ENCODE data around the gene PABPN1. TPM values are rescaled to one million over a fixed set of nuclear protein-coding genes. Genes with fewer than 3 reads are reported as not detected.
A peak's percentile ranks its signal among the peaks of the same experiment; 100 is the strongest.

PABPN1 gene
- total RNA-seq, 1 donor from 2014 or later = 298 TPM

DNA sequence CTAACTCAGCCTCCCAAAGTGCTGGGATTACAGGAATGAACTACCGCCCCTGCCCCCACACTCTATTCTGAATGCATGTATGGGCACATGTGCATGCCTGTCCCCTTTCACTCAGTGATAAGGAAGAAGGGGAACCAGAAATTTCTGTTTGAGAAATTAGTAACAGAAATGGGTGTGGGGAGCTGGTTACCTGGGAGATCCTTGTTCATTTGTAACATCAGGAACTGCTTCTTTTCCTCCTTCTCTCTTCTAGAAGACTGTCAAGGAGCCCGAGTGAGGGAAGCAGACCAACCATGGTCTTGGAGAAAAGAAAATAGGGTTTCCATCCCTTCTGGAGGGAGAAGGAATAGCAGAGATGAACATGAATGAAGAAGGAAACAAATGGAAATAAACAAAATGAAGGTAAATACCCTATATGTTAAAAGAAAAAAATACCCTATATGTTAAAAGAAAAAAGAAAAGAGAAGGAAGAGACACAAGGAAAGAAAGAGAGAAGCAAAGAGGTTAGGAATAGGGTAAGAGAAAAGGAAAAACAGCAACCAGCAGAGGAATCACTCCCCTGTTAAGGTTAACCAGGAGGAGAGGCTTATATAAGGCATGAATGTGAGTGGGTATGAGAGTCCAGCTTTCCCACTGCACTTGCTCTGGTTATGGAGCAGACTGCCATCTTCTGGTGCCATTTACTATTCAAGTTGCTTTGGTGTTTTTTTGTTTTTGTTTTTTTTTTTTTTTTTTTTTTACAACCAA is 21.9 kb upstream of the PABPN1 start:
- H3K36me3 Mint-ChIP-seq = peaks cover 7% of the 10 kb centered on the region
- no peaks in the 10 kb centered on the region for H3K9me3 ChIP-seq (ENCODE audit: low read depth)
- H3K27me3 ChIP-seq = peaks cover 36% of the 10 kb centered on the region
- DNase-seq (ENCODE audit: low spot score) = no peak
- H3F3A ChIP-seq (ENCODE audit: low read depth) = peaks cover 36% of the 10 kb centered on the region
- peak overlapping the region; percentile 31 for H3K4me3 Mint-ChIP-seq
- H3K27ac Mint-ChIP-seq = no peak overlapping the region
- H3K4me1 ChIP-seq = peaks cover 7% of the 10 kb centered on the region
- no peaks in the 10 kb centered on the region for H3K79me2 ChIP-seq (ENCODE audit: low read depth)
- H3K4me3 ChIP-seq = no peak overlapping the region
- no peak overlapping the region for H3K4me2 ChIP-seq
- H3K36me3 ChIP-seq = no peaks in the 10 kb centered on the region
- H2AFZ ChIP-seq (replicated peaks) = no peak overlapping the region
- no peak for TF ChIP-seq EZH2 (IDR thresholded peaks at IDR 0.05)
- TF ChIP-seq, protein P1, sequence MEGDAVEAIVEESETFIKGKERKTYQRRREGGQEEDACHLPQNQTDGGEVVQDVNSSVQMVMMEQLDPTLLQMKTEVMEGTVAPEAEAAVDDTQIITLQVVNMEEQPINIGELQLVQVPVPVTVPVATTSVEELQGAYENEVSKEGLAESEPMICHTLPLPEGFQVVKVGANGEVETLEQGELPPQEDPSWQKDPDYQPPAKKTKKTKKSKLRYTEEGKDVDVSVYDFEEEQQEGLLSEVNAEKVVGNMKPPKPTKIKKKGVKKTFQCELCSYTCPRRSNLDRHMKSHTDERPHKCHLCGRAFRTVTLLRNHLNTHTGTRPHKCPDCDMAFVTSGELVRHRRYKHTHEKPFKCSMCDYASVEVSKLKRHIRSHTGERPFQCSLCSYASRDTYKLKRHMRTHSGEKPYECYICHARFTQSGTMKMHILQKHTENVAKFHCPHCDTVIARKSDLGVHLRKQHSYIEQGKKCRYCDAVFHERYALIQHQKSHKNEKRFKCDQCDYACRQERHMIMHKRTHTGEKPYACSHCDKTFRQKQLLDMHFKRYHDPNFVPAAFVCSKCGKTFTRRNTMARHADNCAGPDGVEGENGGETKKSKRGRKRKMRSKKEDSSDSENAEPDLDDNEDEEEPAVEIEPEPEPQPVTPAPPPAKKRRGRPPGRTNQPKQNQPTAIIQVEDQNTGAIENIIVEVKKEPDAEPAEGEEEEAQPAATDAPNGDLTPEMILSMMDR (IDR thresholded peaks at IDR 0.05) = peak; percentile 38
- peaks cover 37% of the 10 kb centered on the region for H3K4me1 Mint-ChIP-seq
- no peak overlapping the region for H3K9ac ChIP-seq
- H3K27me3 Mint-ChIP-seq (ENCODE audit: insufficient read depth, low read depth) = peaks cover 11% of the 10 kb centered on the region
- peaks cover 2% of the 10 kb centered on the region for H3K9me3 Mint-ChIP-seq
- H4K20me1 ChIP-seq (ENCODE audit: low read depth) = no peaks in the 10 kb centered on the region
- no peak overlapping the region for H3K27ac ChIP-seq

DNA sequence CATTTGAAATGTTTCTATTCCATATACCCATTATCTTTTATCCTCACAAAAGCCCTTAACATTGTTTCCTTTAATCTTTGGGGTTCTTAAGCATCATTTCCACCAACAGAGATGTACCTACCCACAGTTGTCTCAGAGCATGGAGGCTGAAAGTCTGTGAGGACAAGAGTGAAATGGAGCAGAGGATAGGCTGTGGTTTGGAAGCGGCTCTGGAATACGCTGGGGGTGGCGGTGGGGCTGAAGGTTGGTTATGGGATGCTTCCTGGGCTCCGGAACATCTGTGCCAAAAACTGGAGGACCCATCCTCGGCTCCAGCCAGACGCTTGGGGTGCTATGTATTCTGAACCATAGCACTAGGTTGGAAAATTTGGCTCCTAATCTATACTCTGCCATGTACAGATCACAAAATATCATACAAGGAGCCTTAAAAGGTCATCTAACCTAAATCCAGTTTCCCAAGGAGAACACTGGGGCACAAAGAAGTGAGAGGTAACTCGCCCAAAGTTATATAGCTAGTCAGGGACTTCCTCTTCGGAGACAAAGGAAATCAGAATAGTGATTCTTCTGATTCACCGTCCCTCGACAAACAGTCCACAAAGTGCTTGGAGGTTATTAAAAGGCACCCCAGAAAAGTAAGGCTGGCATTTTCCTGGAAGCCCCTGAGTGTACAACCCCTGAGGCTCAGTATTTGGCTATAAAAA is 21.1 kb upstream of the PABPN1 start:
- Mint-ChIP-seq H3K27me3 (ENCODE audit: insufficient read depth, low read depth) (peaks cover 9% of the 10 kb centered on the region), H3K4me3 (peak overlapping the region; percentile 91), H3K4me1 (peaks cover 36% of the 10 kb centered on the region), H3K27ac (peak overlapping the region; percentile 76), H3K36me3 (peaks cover 7% of the 10 kb centered on the region), H3K9me3 (peaks cover 2% of the 10 kb centered on the region)
- H3K36me3 ChIP-seq = no peaks in the 10 kb centered on the region
- no peaks in the 10 kb centered on the region for H4K20me1 ChIP-seq (ENCODE audit: low read depth)
- H3K4me1 ChIP-seq = peaks cover 6% of the 10 kb centered on the region
- peak overlapping the region; percentile 96 for H3K4me3 ChIP-seq
- H2AFZ ChIP-seq (replicated peaks) = no peak overlapping the region
- no peak for DNase-seq (ENCODE audit: low spot score)
- peaks cover 34% of the 10 kb centered on the region for H3K27me3 ChIP-seq
- H3K9ac ChIP-seq = no peak overlapping the region
- peaks cover 31% of the 10 kb centered on the region for H3F3A ChIP-seq (ENCODE audit: low read depth)
- no peaks in the 10 kb centered on the region for H3K79me2 ChIP-seq (ENCODE audit: low read depth)
- TF ChIP-seq, protein P1 (IDR thresholded peaks at IDR 0.05) = no peak
- no peak for TF ChIP-seq EZH2phosphoT487 (IDR thresholded peaks at IDR 0.05)
- no peak for TF ChIP-seq EZH2 (IDR thresholded peaks at IDR 0.05)
- H3K4me2 ChIP-seq = peak overlapping the region; percentile 79
- H3K27ac ChIP-seq = no peak overlapping the region
- H3K9me3 ChIP-seq (ENCODE audit: low read depth) = no peaks in the 10 kb centered on the region

DNA sequence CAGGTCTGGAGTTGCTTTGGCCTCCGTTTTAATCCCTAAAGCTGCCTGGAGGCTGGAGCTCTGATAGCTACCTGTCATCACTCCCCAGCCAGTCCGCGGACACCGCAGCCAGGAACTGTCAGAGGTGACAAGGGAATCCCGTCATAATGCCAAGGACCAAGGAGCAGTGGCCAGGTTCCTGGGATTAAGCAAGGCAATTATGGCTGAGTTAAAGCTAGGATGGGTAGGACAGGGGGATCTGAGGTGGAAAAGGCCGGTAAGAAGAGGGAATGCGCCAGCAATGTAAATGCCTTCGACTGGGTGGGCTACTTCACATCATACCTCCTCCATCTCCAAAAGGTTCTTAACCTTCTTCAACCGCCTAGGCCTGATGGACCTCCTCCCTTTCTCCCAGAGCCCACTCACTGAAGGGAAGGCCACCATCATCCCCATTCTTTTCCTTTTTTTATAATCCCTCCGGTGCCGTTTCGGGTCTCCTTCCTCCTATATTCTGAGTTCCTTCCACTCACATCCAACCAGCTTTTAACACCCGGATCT is 20.5 kb upstream of the PABPN1 start:
- no peaks in the 10 kb centered on the region for H3K79me2 ChIP-seq (ENCODE audit: low read depth)
- Mint-ChIP-seq H3K27ac (peak overlapping the region; percentile 90), H3K4me1 (peaks cover 33% of the 10 kb centered on the region), H3K9me3 (peaks cover 2% of the 10 kb centered on the region), H3K36me3 (peaks cover 7% of the 10 kb centered on the region), H3K4me3 (peak overlapping the region; percentile 91), H3K27me3 (ENCODE audit: insufficient read depth, low read depth) (peaks cover 9% of the 10 kb centered on the region)
- H3K27me3 ChIP-seq = peaks cover 28% of the 10 kb centered on the region
- peaks cover 35% of the 10 kb centered on the region for H3F3A ChIP-seq (ENCODE audit: low read depth)
- no peak overlapping the region for H3K9ac ChIP-seq
- peak; percentile 47 for DNase-seq (ENCODE audit: low spot score)
- H3K4me3 ChIP-seq = peak overlapping the region; percentile 96
- H3K36me3 ChIP-seq = no peaks in the 10 kb centered on the region
- H3K27ac ChIP-seq = no peak overlapping the region
- H3K9me3 ChIP-seq (ENCODE audit: low read depth) = no peaks in the 10 kb centered on the region
- H4K20me1 ChIP-seq (ENCODE audit: low read depth) = no peaks in the 10 kb centered on the region
- peaks cover 6% of the 10 kb centered on the region for H3K4me1 ChIP-seq
- no peak for TF ChIP-seq EZH2 (IDR thresholded peaks at IDR 0.05)
- TF ChIP-seq EZH2phosphoT487 (IDR thresholded peaks at IDR 0.05) = no peak
- TF ChIP-seq, protein P1 (IDR thresholded peaks at IDR 0.05) = no peak
- no peak overlapping the region for H2AFZ ChIP-seq (replicated peaks)
- peak overlapping the region; percentile 79 for H3K4me2 ChIP-seq
